Measurements from ENCODE around the gene ZNF423. TPM values are rescaled to one million over a fixed set of nuclear protein-coding genes. Genes with fewer than 3 reads are reported as not detected.

ZNF423 gene
- total and polyA plus RNA-seq, 12 donors: 1.7 to 10.6 (median 5.5) TPM

- DNase-seq: no peak
- no peaks in the 10 kb centered on the region for H3K36me3 ChIP-seq (replicated peaks in 1 of 2)
- H3K4me3 ChIP-seq: no peak overlapping the region
- H3K4me1 ChIP-seq (replicated peaks in 1 of 2): peaks cover 0 to 17% of the 10 kb centered on the region in 2 donors
- TF ChIP-seq CTCF (IDR thresholded peaks at IDR 0.05) (no peak), POLR2A (IDR thresholded peaks at IDR 0.05) (no peak)
- H3K9me3 ChIP-seq (replicated peaks in 1 of 3): no peaks in the 10 kb centered on the region
- WGBS, 4 donors: 69 to 78% (median 73%) methylated on average over 12 to 13 of the region's 13 CpGs
- intact Hi-C loops (cut with DNase I): loop anchor here in 1 of 2 donors (10.0 kb wide), 1 partner anchor 246 kb away; no protein-coding TSS in a partner anchor
- no peaks in the 10 kb centered on the region for H3K27me3 ChIP-seq
- no peak overlapping the region for H3K27ac ChIP-seq
These were observed 5.1 kb downstream of the ZNF423 start for GRCh38 chr16:49850558-49851467.

GRCh38 chr16:49849754-49850108 lies 6.2 kb downstream of the ZNF423 start:
- TF ChIP-seq CTCF (IDR thresholded peaks at IDR 0.05) (no peak), POLR2A (IDR thresholded peaks at IDR 0.05) (no peak)
- Histone ChIP-seq H3K4me3 (no peak overlapping the region), H3K4me1 (replicated peaks in 1 of 2) (peaks cover 0 to 16% of the 10 kb centered on the region in 2 donors), H3K27me3 (no peaks in the 10 kb centered on the region), H3K36me3 (replicated peaks in 1 of 2) (no peaks in the 10 kb centered on the region), H3K27ac (no peak overlapping the region), H3K9me3 (replicated peaks in 1 of 3) (no peaks in the 10 kb centered on the region)
- 87 to 89% (median 88%) methylated on average over 8 of the region's 8 CpGs for WGBS, 4 donors
- DNase-seq: no peak
- intact Hi-C loops (cut with DNase I): loop anchor here in 1 of 2 donors (10.0 kb wide), 1 partner anchor 245 kb away; no protein-coding TSS in a partner anchor

GRCh38 chr16:49849037-49849753 lies 6.7 kb downstream of the ZNF423 start:
- Histone ChIP-seq H3K36me3 (replicated peaks in 1 of 2) (no peaks in the 10 kb centered on the region), H3K27ac (peak overlapping the region in 1 of 5 donors; percentile 38), H3K27me3 (no peaks in the 10 kb centered on the region), H3K4me1 (replicated peaks in 1 of 2) (peaks cover 0 to 11% of the 10 kb centered on the region in 2 donors), H3K9me3 (replicated peaks in 1 of 3) (no peaks in the 10 kb centered on the region), H3K4me3 (no peak overlapping the region)
- TF ChIP-seq POLR2A (IDR thresholded peaks at IDR 0.05) (no peak), CTCF (IDR thresholded peaks at IDR 0.05) (no peak)
- 79 to 84% (median 82%) methylated on average over 6 of the region's 6 CpGs for WGBS, 4 donors
- intact Hi-C loops (cut with DNase I): no loop called here
- DNase-seq: no peak

GRCh38 chr16:49848530-49848929 lies 7.4 kb downstream of the ZNF423 start:
- TF ChIP-seq CTCF (IDR thresholded peaks at IDR 0.05) (no peak), POLR2A (IDR thresholded peaks at IDR 0.05) (no peak)
- intact Hi-C loops (cut with DNase I): no loop called here
- no peak for DNase-seq
- peaks cover 0 to 4% of the 10 kb centered on the region in 2 donors for H3K4me1 ChIP-seq (replicated peaks in 1 of 2)
- 83 to 93% (median 92%) methylated on average over 8 of the region's 8 CpGs for WGBS, 4 donors
- no peak overlapping the region for H3K4me3 ChIP-seq
- no peaks in the 10 kb centered on the region for H3K36me3 ChIP-seq (replicated peaks in 1 of 2)
- H3K9me3 ChIP-seq (replicated peaks in 1 of 3): no peaks in the 10 kb centered on the region
- H3K27ac ChIP-seq: peak overlapping the region in 1 of 5 donors; percentile 38
- no peaks in the 10 kb centered on the region for H3K27me3 ChIP-seq
